SW 1271 (cell line): ENCODE data around the gene IGFBP2.

ENCODE experiments used
- DNase-seq, 2 experiments: peaks; one replicate each; lab custom pipeline; 2025; lab: John Stamatoyannopoulos, UW

The IGFBP2 gene

GRCh38 chr2:216687111-216687510 lies 53.9 kb downstream of the IGFBP2 start:
- DNase-seq = no peak

GRCh38 chr2:216687646-216688045 lies 54.4 kb downstream of the IGFBP2 start:
- DNase-seq = no peak

- peak in 1 of 2 experiments; percentile 13 for DNase-seq
Observed at GRCh38 chr2:216688731-216689340, 55.6 kb downstream of the IGFBP2 start.

- no peak for DNase-seq
Observed at GRCh38 chr2:216689397-216689796, 56.2 kb downstream of the IGFBP2 start.

GRCh38 chr2:216690456-216690852 lies 57.2 kb downstream of the IGFBP2 start:
- no peak for DNase-seq

- DNase-seq = no peak
Observed at GRCh38 chr2:216690853-216691741, 57.9 kb downstream of the IGFBP2 start.

- peak; percentile 17 to 35 for DNase-seq
Observed at GRCh38 chr2:216692636-216693413, 59.6 kb downstream of the IGFBP2 start.

- DNase-seq = no peak
Observed at GRCh38 chr2:216693414-216694080, 60.3 kb downstream of the IGFBP2 start.

GRCh38 chr2:216694082-216694825 lies 61.0 kb downstream of the IGFBP2 start:
- no peak for DNase-seq

GRCh38 chr2:216694826-216695217 lies 61.6 kb downstream of the IGFBP2 start:
- DNase-seq = no peak

GRCh38 chr2:216695401-216695821 lies 62.2 kb downstream of the IGFBP2 start, which contains the start of gene IGFBP5:
Gene IGFBP5 (minus strand): TSS chr2:216695549. CDS start chr2:216694775, 774 bp downstream.
- no peak for DNase-seq

GRCh38 chr2:216696321-216696720 lies 63.1 kb downstream of the IGFBP2 start:
- no peak for DNase-seq

- DNase-seq = peak in 1 of 2 experiments; percentile 56
Observed at GRCh38 chr2:216696751-216697560, 63.7 kb downstream of the IGFBP2 start.

- no peak for DNase-seq
Observed at GRCh38 chr2:216698293-216698692, 65.1 kb downstream of the IGFBP2 start.

GRCh38 chr2:216698895-216699294 lies 65.7 kb downstream of the IGFBP2 start:
- DNase-seq = peak; percentile 13 to 62

GRCh38 chr2:216700088-216700567 lies 66.9 kb downstream of the IGFBP2 start:
- DNase-seq = no peak

GRCh38 chr2:216700781-216701180 lies 67.6 kb downstream of the IGFBP2 start:
- no peak for DNase-seq

- no peak for DNase-seq
Observed at GRCh38 chr2:216701544-216701943, 68.3 kb downstream of the IGFBP2 start.

- no peak for DNase-seq
Observed at GRCh38 chr2:216702756-216703155, 69.5 kb downstream of the IGFBP2 start.
